MM.1S (cell line): ENCODE measurements around the gene AWAT1.

Source experiments
- CTCF ChIP-seq: fragments of 300-600 bp; sonication (generic); IDR thresholded peaks from 2 replicates; pipeline ENCODE4 v1.5.1; 2016; ENCODE audit warnings: antibody characterized with exemption, low read length, mixed read lengths
- EZH2 ChIP-seq: fragments of 300-600 bp; sonication (generic); optimal IDR thresholded peaks from 2 replicates; pipeline ENCODE3; 2017; ENCODE audit warnings: low read depth, mild to moderate bottlenecking, antibody characterized with exemption, low read length, mixed read lengths
- EZH2phosphoT487 ChIP-seq: fragments of 300-600 bp; sonication (generic); IDR thresholded peaks from 2 replicates; pipeline ENCODE4 v1.6.1; 2018; ENCODE audit warnings: antibody characterized with exemption, low read length

- TF ChIP-seq CTCF: no peak
- TF ChIP-seq EZH2: no peak
- no peak for TF ChIP-seq EZH2phosphoT487
Observed at GRCh38 chrX:70264784-70265183, 30.3 kb downstream of the AWAT1 start.
